ENCODE measurements around the gene GIN1.

GRCh38 chr5:103057208-103058130, 62.5 kb downstream of the GIN1 start:
- TF ChIP-seq GATA3 (IDR thresholded peaks at IDR 0.05; ENCODE audit: low read depth, low read length) (no peak), GATA2 (IDR thresholded peaks at IDR 0.05; ENCODE audit: low read depth, low read length) (no peak)
